Endodermal cell (in vitro differentiated cells): ENCODE data around the gene NDUFB10. TPM values are rescaled to one million over a fixed set of nuclear protein-coding genes. Genes with fewer than 3 reads are reported as not detected.

Experiments used
- DNase-seq: peaks from one replicate; pipeline ENCODE4 v3.0.0-alpha.2; 2017
- H3K27ac ChIP-seq: 2 replicates; pipeline ENCODE4 v1.5.1; 2013; ENCODE audit warnings: mild to moderate bottlenecking, low read depth, low read length, moderate library complexity
- H3K27me3 ChIP-seq: 2 replicates; pipeline ENCODE4 v1.6.1; 2013; ENCODE audit warnings: mild to moderate bottlenecking, low read length, moderate library complexity; ENCODE audit not compliant: insufficient read depth, control insufficient read depth, poor library complexity, severe bottlenecking
- H3K36me3 ChIP-seq: 2 replicates; pipeline ENCODE4 v1.7.0; 2013; ENCODE audit warnings: mild to moderate bottlenecking, low read length, moderate library complexity; ENCODE audit not compliant: control insufficient read depth, insufficient read depth
- H3K4me1 ChIP-seq: one replicate; pipeline ENCODE4 v1.7.0; 2013; ENCODE audit warnings: low read length; ENCODE audit not compliant: control insufficient read depth, insufficient read depth
- H3K4me3 ChIP-seq: 2 replicates; pipeline ENCODE4 v1.5.1; 2013; ENCODE audit warnings: mild to moderate bottlenecking, low read length, moderate library complexity
- H3K9ac ChIP-seq: 2 replicates; pipeline ENCODE4 v1.6.1; 2013; ENCODE audit warnings: mild to moderate bottlenecking, low read length, moderate library complexity; ENCODE audit not compliant: poor library complexity, severe bottlenecking; ENCODE audit errors: extremely low read depth
- H3K9me3 ChIP-seq: 2 replicates; pipeline ENCODE4 v1.6.1; 2013; ENCODE audit warnings: mild to moderate bottlenecking, low read length, moderate library complexity; ENCODE audit not compliant: control insufficient read depth
- H3K27ac Mint-ChIP-seq: 2 replicates; pipeline ENCODE4 v1.8.0; 2020; ENCODE audit warnings: mixed read lengths
- H3K27me3 Mint-ChIP-seq: 2 replicates; pipeline ENCODE4 v1.8.0; 2021; ENCODE audit warnings: mild to moderate bottlenecking, mixed read lengths; ENCODE audit not compliant: insufficient read depth
- H3K36me3 Mint-ChIP-seq: 2 replicates; pipeline ENCODE4 v1.8.0; 2020; ENCODE audit warnings: low read depth, mixed read lengths
- H3K4me1 Mint-ChIP-seq: 2 replicates; pipeline ENCODE4 v1.8.0; 2020; ENCODE audit warnings: mixed read lengths
- H3K4me3 Mint-ChIP-seq: 2 replicates; pipeline ENCODE4 v1.8.0; 2020; ENCODE audit warnings: mild to moderate bottlenecking, moderate library complexity, mixed read lengths
- H3K9me3 Mint-ChIP-seq: 2 replicates; pipeline ENCODE4 v1.8.0; 2020; ENCODE audit warnings: mild to moderate bottlenecking, mixed read lengths
- CTCF ChIP-seq: fragments of 200-600 bp; sonication (generic); conservative IDR thresholded peaks from 2 replicates; pipeline ENCODE4 v1.5.0; 2021; ENCODE audit warnings: antibody characterized with exemption, mild to moderate bottlenecking
- WGBS, 2 experiments: methylation state at CpG; one replicate each; pipeline versions ENCODE4 v1.1.5 to v1.1.7; 2013; ENCODE audit warnings: missing lambda C conversion rate in 2 of 2, mixed read lengths in 1 of 2; ENCODE audit not compliant: insufficient coverage in 1 of 2, insufficient read length in 1 of 2; 5-methylcytosine and 5-hydroxymethylcytosine counted together
- total RNA-seq, 2 donors: library from RNA; stranded (reverse); fragmentation: NEBNext Ultra II Directional in 1 of 2; extraction: Animal tissue kit (Norgen Biotek cat#: 25700) in 1 of 2; gene quantifications; 2 replicates in 1 of 2; 3 replicates in 1 of 2; pipeline ENCODE4 v1.2.1, GENCODE V29; 2021

The NDUFB10 gene
- total RNA-seq, 2 donors from 2014 or later: 167 to 192 TPM

DNA sequence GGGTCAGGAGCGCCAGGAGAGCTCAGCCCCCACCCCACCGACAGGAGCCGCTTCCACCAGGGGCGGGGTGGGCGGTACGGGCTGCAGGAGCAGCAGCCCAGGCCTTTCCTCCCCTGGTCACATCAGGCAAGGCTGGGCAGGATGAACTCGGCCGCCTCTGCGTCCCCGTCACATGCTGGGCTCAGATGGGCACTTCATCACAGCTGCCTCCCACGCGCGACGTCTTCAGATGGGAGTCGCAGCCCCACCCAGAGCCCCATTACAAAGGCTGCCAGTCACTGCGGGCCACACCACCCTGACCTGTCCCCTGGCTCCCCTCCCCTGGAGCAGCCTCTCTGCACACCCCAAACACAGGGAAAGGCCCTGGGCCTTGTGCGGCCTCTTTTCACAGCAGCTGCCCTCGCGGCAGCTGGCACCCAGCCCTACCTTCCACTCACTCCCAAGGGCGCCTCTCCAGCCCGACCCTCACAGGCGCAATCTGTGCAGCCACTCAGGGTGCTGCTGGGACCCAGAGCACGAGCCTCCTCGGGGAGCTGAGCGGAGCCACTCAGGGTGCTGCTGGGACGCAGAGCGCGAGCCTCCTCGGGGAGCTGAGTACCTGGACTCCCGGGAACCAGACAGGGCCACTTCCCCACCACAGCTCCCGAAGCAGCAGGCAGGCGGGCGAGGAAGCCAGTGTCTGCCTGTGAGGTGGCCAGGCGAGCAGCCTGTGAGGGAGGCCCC lies 45.6 kb downstream of the NDUFB10 start:
- H3K27me3 Mint-ChIP-seq: no peaks in the 10 kb centered on the region
- Histone ChIP-seq H3K27ac (no peak overlapping the region), H3K4me1 (peaks cover 23% of the 10 kb centered on the region), H3K36me3 (peaks cover 39% of the 10 kb centered on the region), H3K9ac (no peak overlapping the region), H3K9me3 (no peaks in the 10 kb centered on the region), H3K27me3 (no peaks in the 10 kb centered on the region), H3K4me3 (no peak overlapping the region)
- H3K9me3 Mint-ChIP-seq: no peaks in the 10 kb centered on the region
- H3K4me1 Mint-ChIP-seq: peaks cover 19% of the 10 kb centered on the region
- no peak for TF ChIP-seq CTCF
- WGBS, 2 experiments: 90% methylated on average over 21 to 34 of the region's 34 CpGs
- DNase-seq: no peak
- H3K36me3 Mint-ChIP-seq: peaks cover 23% of the 10 kb centered on the region
- H3K4me3 Mint-ChIP-seq: no peak overlapping the region
- peak overlapping the region; percentile 13 for H3K27ac Mint-ChIP-seq

GRCh38 chr16:2005646-2006045 lies 46.3 kb downstream of the NDUFB10 start:
- H3K9me3 ChIP-seq: no peaks in the 10 kb centered on the region
- H3K4me1 ChIP-seq: peaks cover 27% of the 10 kb centered on the region
- peaks cover 21% of the 10 kb centered on the region for H3K36me3 Mint-ChIP-seq
- no peaks in the 10 kb centered on the region for H3K27me3 ChIP-seq
- H3K4me3 Mint-ChIP-seq: no peak overlapping the region
- peaks cover 39% of the 10 kb centered on the region for H3K36me3 ChIP-seq
- peak; percentile 50 for TF ChIP-seq CTCF
- H3K4me3 ChIP-seq: no peak overlapping the region
- peak; percentile 74 for DNase-seq
- no peaks in the 10 kb centered on the region for H3K9me3 Mint-ChIP-seq
- H3K27ac ChIP-seq: no peak overlapping the region
- no peak overlapping the region for H3K9ac ChIP-seq
- H3K4me1 Mint-ChIP-seq: peaks cover 23% of the 10 kb centered on the region
- no peaks in the 10 kb centered on the region for H3K27me3 Mint-ChIP-seq
- H3K27ac Mint-ChIP-seq: no peak overlapping the region
- 89 to 93% methylated on average over 20 to 21 of the region's 21 CpGs for WGBS, 2 experiments

- Histone ChIP-seq H3K9me3 (no peaks in the 10 kb centered on the region), H3K27me3 (no peaks in the 10 kb centered on the region), H3K4me1 (peaks cover 27% of the 10 kb centered on the region), H3K4me3 (no peak overlapping the region), H3K9ac (no peak overlapping the region), H3K27ac (no peak overlapping the region), H3K36me3 (peaks cover 33% of the 10 kb centered on the region)
- Mint-ChIP-seq H3K27ac (no peak overlapping the region), H3K27me3 (no peaks in the 10 kb centered on the region), H3K4me1 (peaks cover 23% of the 10 kb centered on the region), H3K4me3 (no peak overlapping the region), H3K9me3 (no peaks in the 10 kb centered on the region), H3K36me3 (peaks cover 16% of the 10 kb centered on the region)
- 91 to 97% methylated on average over 5 to 8 of the region's 8 CpGs for WGBS, 2 experiments
- DNase-seq: no peak
- no peak for TF ChIP-seq CTCF
Observed at GRCh38 chr16:2006317-2006716, 47.0 kb downstream of the NDUFB10 start.
